GM10266 (cell line): ENCODE results near the gene STRIP2.

Experiments
- DNase-seq: peaks from one replicate; pipeline ENCODE4 v3.0.0; 2012; ENCODE audit errors: extremely low spot score
- CTCF ChIP-seq: IDR thresholded peaks from 2 replicates; pipeline ENCODE4 v1.5.1; 2012; ENCODE audit warnings: mild to moderate bottlenecking, low read depth; ENCODE audit not compliant: control insufficient read depth, insufficient read depth; ENCODE audit errors: missing control alignments

STRIP2 gene

DNA sequence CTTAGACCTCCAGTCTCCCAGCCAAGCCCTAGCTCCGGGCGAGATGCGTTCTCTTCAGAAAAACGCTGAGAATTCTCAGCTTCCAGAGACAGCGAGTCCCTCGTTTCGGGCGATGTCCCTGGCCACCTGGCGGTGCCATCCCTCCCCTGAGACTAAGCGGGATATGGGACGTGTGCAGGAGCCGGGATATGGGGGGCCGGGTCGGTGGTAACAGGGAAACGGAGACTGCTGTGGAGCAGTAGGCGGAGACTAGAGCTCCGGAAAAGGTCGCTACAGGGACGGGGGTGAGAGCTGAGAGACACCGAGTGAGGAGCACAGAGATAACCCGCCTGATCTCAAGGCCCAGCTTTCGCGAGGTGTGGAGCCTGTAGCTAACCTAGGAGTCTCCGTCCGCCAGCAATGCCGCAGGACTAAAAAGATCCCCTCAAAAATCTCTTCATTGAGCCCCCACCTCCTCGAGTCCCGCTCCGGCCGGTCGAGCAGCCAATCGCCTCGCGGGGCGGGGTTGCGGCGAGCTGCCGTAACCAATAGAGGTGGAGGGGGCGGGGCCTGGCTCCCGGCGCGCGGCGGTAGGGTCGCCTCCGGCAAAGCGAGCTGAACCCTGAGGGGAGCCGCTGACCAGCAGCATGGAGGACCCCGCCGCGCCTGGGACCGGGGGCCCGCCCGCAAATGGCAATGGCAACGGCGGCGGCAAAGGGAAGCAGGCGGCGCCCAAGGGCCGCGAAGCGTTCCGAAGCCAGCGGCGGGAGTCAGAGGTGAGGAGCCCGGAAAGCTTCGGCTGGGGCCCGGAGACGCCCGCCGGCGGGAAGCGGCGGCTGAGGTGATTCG lies at the start of gene STRIP2:
Gene STRIP2, plus strand, starts transcription at position 586 of the 828 bp plus-strand sequence. Its CDS starts 41 bp downstream, at position 627.
- TF ChIP-seq CTCF, result no peak
- peak; percentile 92 for DNase-seq

GRCh38 chr7:129385116-129385515 lies 49.1 kb upstream of the STRIP2 start:
- no peak for TF ChIP-seq CTCF
- DNase-seq, result no peak

DNA sequence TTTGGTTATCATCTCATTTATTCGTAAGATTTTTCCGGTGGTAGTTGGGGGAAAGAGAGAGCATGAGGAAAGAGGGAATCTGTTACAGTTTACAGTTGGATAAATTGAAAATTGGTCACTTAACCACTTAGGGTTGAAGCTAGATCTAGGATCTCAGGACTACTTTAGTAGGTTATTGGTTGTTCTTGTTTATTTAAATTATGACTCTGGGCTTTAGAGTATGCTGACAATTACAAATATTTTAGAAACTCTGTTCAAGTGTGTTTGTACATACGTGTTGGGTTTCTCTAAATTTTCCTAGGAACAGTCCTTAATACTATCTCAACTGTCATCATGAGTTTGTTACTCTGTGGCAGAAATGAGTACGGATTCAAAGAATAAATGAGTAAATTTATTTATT lies 48.6 kb upstream of the STRIP2 start:
- DNase-seq, result no peak
- TF ChIP-seq CTCF, result no peak

GRCh38 chr7:129386506-129386905 lies 47.7 kb upstream of the STRIP2 start:
- no peak for TF ChIP-seq CTCF
- no peak for DNase-seq

DNA sequence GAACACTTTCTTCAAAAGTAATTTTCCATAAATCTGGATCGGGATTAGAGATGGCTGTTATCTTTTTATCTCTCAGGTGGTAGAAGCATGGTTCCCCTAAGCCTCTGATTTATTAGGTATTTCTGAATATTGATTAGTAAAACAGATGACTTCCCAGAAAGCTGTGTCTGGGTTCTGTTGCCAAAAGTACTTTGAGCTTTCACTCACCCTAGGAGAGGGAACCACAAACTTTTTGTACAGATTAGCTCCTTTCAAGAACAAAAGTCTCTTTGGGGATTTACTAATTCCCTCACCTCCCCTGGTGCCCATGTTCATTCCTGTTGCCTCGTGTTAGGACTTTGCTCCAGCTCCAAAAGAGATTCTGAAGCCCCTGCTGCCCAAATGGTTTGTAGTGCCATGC lies 46.7 kb upstream of the STRIP2 start:
- DNase-seq, result no peak
- TF ChIP-seq CTCF, result no peak

DNA sequence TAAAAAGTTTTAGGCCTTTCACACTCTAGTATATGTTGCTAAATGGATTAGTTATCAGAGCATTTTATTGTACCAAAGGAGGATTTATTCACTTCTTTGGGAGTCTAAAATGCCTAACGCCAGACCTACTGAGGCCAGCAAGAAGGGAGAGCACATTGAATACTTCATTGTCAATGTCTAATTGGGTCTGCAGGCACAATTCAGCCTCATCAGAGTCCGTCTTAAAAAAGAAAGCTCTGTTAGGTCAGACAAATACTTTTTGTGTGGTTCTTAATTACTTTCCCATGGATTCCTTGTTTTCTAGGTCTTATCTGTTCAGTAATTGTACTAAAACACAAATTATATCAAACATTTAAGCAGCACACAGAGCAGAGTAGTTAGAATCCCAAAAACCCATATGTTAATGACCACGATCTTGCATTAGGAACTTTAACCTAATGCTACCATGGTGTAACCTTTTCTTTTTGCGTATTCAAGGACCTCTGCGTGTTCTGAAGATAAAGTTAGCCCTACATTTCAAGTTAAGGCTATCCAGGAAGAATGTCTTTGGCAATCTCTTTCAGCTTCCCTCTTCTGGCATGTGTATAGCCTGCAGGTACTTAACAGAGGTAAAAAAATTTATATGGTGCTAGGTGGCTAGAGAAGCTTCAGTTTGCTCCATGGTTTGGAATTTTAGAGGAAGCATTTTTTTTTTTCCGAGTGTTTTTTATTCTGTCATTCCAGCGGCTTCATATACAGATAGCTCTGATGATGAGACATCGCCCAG lies 45.7 kb upstream of the STRIP2 start:
- no peak for DNase-seq
- TF ChIP-seq CTCF, result no peak

- no peak for DNase-seq
- TF ChIP-seq CTCF, result no peak
Observed at GRCh38 chr7:129389829-129390228, 44.4 kb upstream of the STRIP2 start.
